Cardiac muscle cell (in vitro differentiated cells and primary cell): ENCODE measurements around the gene ZNF800. TPM values are rescaled to one million over a fixed set of nuclear protein-coding genes. Genes with fewer than 3 reads are reported as not detected.

Source experiments
- DNase-seq, 2 donors: peaks; one replicate each; pipeline versions ENCODE4 v3.0.0 to v3.0.0-alpha.2; 2010 to 2017; ENCODE audit warnings: low read depth in 1 of 2, low spot score in 1 of 2
- H3K27ac ChIP-seq: fragments of 200-600 bp; sonication (generic); 2 replicates; pipeline ENCODE4 v1.5.1; 2016
- H3K27me3 ChIP-seq: fragments of 200-600 bp; sonication (generic); 2 replicates; pipeline ENCODE4 v1.6.0; 2016; ENCODE audit warnings: control low read depth
- H3K36me3 ChIP-seq: fragments of 200-600 bp; sonication (generic); 2 replicates; pipeline ENCODE4 v1.5.1; 2016; ENCODE audit warnings: control low read depth
- H3K4me1 ChIP-seq: fragments of 200-600 bp; sonication (generic); 2 replicates; pipeline ENCODE4 v1.8.1; 2017; ENCODE audit warnings: low read depth, mild to moderate bottlenecking, mixed run types
- H3K4me3 ChIP-seq: fragments of 200-600 bp; sonication (generic); 2 replicates; pipeline ENCODE4 v1.5.1; 2016; ENCODE audit warnings: mild to moderate bottlenecking
- H3K9me3 ChIP-seq: fragments of 200-600 bp; sonication (generic); 2 replicates; pipeline ENCODE4 v1.5.1; 2017; ENCODE audit warnings: low read depth, mild to moderate bottlenecking, control low read depth
- CTCF ChIP-seq: IDR thresholded peaks from 2 replicates; pipeline ENCODE4 v1.5.1; 2012; ENCODE audit warnings: low read depth, mild to moderate bottlenecking, low read length
- polyA plus RNA-seq: library from polyadenylated mRNA; unstranded; fragments of >200 nt; fragmentation: Nextera tagmentation; extraction: Ambion mirVana; gene quantifications from 2 replicates; pipeline ENCODE4 v1.2.1, GENCODE V29; 2016
- total RNA-seq: library from RNA; depleted of rRNA; stranded (reverse); fragments of >200 nt; gene quantifications from 2 replicates; pipeline ENCODE4 v1.2.3, GENCODE V29; 2016

Gene ZNF800
- total and polyA plus RNA-seq, 2 experiments from 2014 or later, result 13.7 to 22.5 TPM

- DNase-seq, result no peak
- TF ChIP-seq CTCF, result no peak
- Histone ChIP-seq H3K27ac (no peak overlapping the region), H3K4me3 (no peak overlapping the region), H3K9me3 (no peaks in the 10 kb centered on the region), H3K27me3 (peaks cover 3% of the 10 kb centered on the region), H3K36me3 (no peaks in the 10 kb centered on the region), H3K4me1 (no peaks in the 10 kb centered on the region)
These were observed 59.6 kb downstream of the ZNF800 start for GRCh38 chr7:127332880-127333279.

DNA sequence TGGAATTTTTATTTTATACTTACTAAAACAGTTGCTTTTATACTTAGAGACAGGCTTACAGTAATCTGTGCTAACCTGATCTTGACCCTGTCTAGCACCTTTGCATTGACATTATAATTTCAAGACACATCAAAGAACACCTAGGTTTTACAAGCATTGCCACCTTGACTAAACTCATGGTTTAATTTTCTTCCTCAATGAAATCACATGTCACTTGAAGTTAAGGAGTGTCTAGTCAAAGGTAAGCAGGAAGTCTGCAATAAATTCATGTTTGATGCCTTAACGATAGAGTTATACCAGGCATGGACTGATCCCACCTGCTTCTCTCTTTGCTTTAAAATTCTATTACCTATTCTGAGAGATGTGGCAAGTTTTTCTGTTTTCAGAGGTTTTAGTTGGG, 62.4 kb downstream of the ZNF800 start:
- TF ChIP-seq CTCF, result no peak
- no peaks in the 10 kb centered on the region for H3K36me3 ChIP-seq
- no peak overlapping the region for H3K4me3 ChIP-seq
- no peak overlapping the region for H3K27ac ChIP-seq
- peaks cover 3% of the 10 kb centered on the region for H3K27me3 ChIP-seq
- H3K9me3 ChIP-seq, result no peaks in the 10 kb centered on the region
- no peaks in the 10 kb centered on the region for H3K4me1 ChIP-seq
- no peak for DNase-seq

GRCh38 chr7:127322832-127323493, 69.5 kb downstream of the ZNF800 start:
- Histone ChIP-seq H3K9me3 (no peaks in the 10 kb centered on the region), H3K27me3 (no peaks in the 10 kb centered on the region), H3K36me3 (no peaks in the 10 kb centered on the region), H3K4me3 (no peak overlapping the region), H3K4me1 (no peaks in the 10 kb centered on the region), H3K27ac (no peak overlapping the region)
- DNase-seq, result no peak
- no peak for TF ChIP-seq CTCF

DNA sequence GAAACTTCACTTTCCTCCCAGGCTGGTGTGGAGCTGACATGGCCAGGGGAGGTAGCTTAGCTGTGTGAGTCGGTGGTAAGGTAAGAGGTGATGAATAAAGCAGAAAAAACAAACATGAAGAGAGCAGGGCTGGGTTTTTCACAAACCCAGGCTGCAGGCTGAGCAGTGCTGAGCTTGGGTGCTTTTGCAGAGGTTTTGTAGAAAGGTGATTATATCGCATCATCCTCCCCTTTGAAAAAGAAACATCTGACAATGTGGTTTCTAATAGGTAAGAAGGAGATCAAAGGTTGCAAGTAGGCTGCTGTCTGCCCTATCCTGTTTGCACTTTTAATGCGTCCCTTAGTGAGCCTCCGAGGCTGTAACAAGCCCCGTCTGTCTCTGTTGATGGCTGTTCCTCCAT, 70.2 kb downstream of the ZNF800 start:
- H3K9me3 ChIP-seq, result no peaks in the 10 kb centered on the region
- H3K36me3 ChIP-seq, result no peaks in the 10 kb centered on the region
- no peak overlapping the region for H3K27ac ChIP-seq
- TF ChIP-seq CTCF, result no peak
- H3K27me3 ChIP-seq, result no peaks in the 10 kb centered on the region
- H3K4me1 ChIP-seq, result no peaks in the 10 kb centered on the region
- DNase-seq, result no peak
- no peak overlapping the region for H3K4me3 ChIP-seq

GRCh38 chr7:127320974-127321373, 71.5 kb downstream of the ZNF800 start:
- H3K4me1 ChIP-seq, result no peaks in the 10 kb centered on the region
- no peak for TF ChIP-seq CTCF
- H3K36me3 ChIP-seq, result no peaks in the 10 kb centered on the region
- no peaks in the 10 kb centered on the region for H3K9me3 ChIP-seq
- H3K4me3 ChIP-seq, result no peak overlapping the region
- no peak overlapping the region for H3K27ac ChIP-seq
- DNase-seq, result no peak
- H3K27me3 ChIP-seq, result no peaks in the 10 kb centered on the region

Other genes with a start within 250 kb of the ZNF800 start
- 0.18 and 1.3 TPM in 2 replicates for gene GRM8, start 139.8 kb downstream of the ZNF800 start, total RNA-seq
- 0.92 and 2.0 TPM in 2 replicates for gene GRM8, start 139.8 kb downstream of the ZNF800 start, polyA plus RNA-seq
- gene GCC1, start 192.9 kb upstream of the ZNF800 start, total RNA-seq, result 15.1 and 15.6 TPM in 2 replicates
- gene GCC1, start 192.9 kb upstream of the ZNF800 start, polyA plus RNA-seq, result 8.7 and 9.6 TPM in 2 replicates
- gene ARF5, start 195.7 kb upstream of the ZNF800 start, total RNA-seq, result 280 and 378 TPM in 2 replicates
- gene ARF5, start 195.7 kb upstream of the ZNF800 start, polyA plus RNA-seq, result 264 and 298 TPM in 2 replicates
- gene FSCN3, start 201.0 kb upstream of the ZNF800 start, total RNA-seq, result 1.0 and 1.1 TPM in 2 replicates
- gene FSCN3, start 201.0 kb upstream of the ZNF800 start, polyA plus RNA-seq, result 0.43 and 1.8 TPM in 2 replicates
- gene PAX4, start 225.4 kb upstream of the ZNF800 start, total RNA-seq, result not detected in 2 replicates
- not detected in 2 replicates for gene PAX4, start 225.4 kb upstream of the ZNF800 start, polyA plus RNA-seq